Caco-2 (cell line): ENCODE data around the gene MS4A15. TPM values are rescaled to one million over a fixed set of nuclear protein-coding genes. Genes with fewer than 3 reads are reported as not detected.

ENCODE experiments used
- BruUV-seq: library from RNA; stranded (reverse); fragments of 400-500 nt; replicated peaks from 2 replicates; lab custom pipeline; 2021; lab: Mats Ljungman, UMichigan
- CTCF ChIA-PET: fragments of 300-600 bp; sonication (Branson Sonifier 250); formaldehyde crosslinking; loops from one replicate; lab custom pipeline; 2022; ENCODE audit warnings: antibody characterized with exemption; lab: Charles Lee
- POLR2A ChIA-PET: fragments of 300-600 bp; sonication (Branson Sonifier 250); formaldehyde crosslinking; loops from one replicate; lab custom pipeline; 2022; ENCODE audit warnings: antibody characterized with exemption; lab: Charles Lee
- DNase-seq, 2 experiments: peaks; one replicate each; pipeline versions ENCODE4 v3.0.0 to v3.0.0-alpha.2; 2020 to 2022
- H3K27me3 ChIP-seq: replicated peaks from 2 replicates; pipeline ENCODE4 v1.6.0; 2011; ENCODE audit warnings: low read length; ENCODE audit not compliant: control insufficient read depth, insufficient read depth
- H3K36me3 ChIP-seq: 2 replicates; pipeline ENCODE4 v1.5.1; 2011; ENCODE audit warnings: low read length; ENCODE audit not compliant: control insufficient read depth, insufficient read depth
- H3K4me1 ChIP-seq: fragments of 250-450 bp; sonication (Bioruptor Pico); 2 replicates; pipeline ENCODE4 v1.5.1; 2020; ENCODE audit warnings: mild to moderate bottlenecking
- H3K4me3 ChIP-seq: 2 replicates; pipeline ENCODE4 v1.5.1; 2011; ENCODE audit warnings: low read depth, mild to moderate bottlenecking, control low read depth, low read length
- H3K9me3 ChIP-seq: fragments of 250-450 bp; sonication (Bioruptor Pico); 2 replicates; pipeline ENCODE4 v1.5.1; 2020; ENCODE audit warnings: mild to moderate bottlenecking, moderate library complexity
- H3K27ac Mint-ChIP-seq: one replicate; pipeline ENCODE4 v1.8.0; 2022; ENCODE audit warnings: mixed read lengths; ENCODE audit not compliant: unreplicated experiment
- H3K27me3 Mint-ChIP-seq: one replicate; pipeline ENCODE4 v1.8.0; 2022; ENCODE audit warnings: mixed read lengths; ENCODE audit not compliant: insufficient read depth, unreplicated experiment
- H3K36me3 Mint-ChIP-seq: one replicate; pipeline ENCODE4 v1.8.0; 2022; ENCODE audit warnings: mild to moderate bottlenecking, mixed read lengths; ENCODE audit not compliant: insufficient read depth, unreplicated experiment
- H3K4me1 Mint-ChIP-seq: one replicate; pipeline ENCODE4 v1.8.0; 2022; ENCODE audit warnings: low read depth, mixed read lengths; ENCODE audit not compliant: unreplicated experiment
- H3K4me3 Mint-ChIP-seq: one replicate; pipeline ENCODE4 v1.8.0; 2022; ENCODE audit warnings: mild to moderate bottlenecking, moderate library complexity, mixed read lengths; ENCODE audit not compliant: unreplicated experiment
- H3K9me3 Mint-ChIP-seq: one replicate; pipeline ENCODE4 v1.8.0; 2022; ENCODE audit warnings: mixed read lengths; ENCODE audit not compliant: unreplicated experiment
- intact Hi-C: fragments of 100-400 bp; cut with micrococcal nuclease; formaldehyde crosslinking; loops from one replicate; pipeline ENCODE4 v1.10.0; 2022; ENCODE audit not compliant: unreplicated experiment
- total RNA-seq: library from RNA; stranded (reverse); gene quantifications from 2 replicates; pipeline ENCODE4 v1.2.3, GENCODE V29; 2022
- TF ChIP-seq, protein P1 (sequence below), 2 experiments: fragments of 200-600 bp in 1 of 2; IDR thresholded peaks; 1 replicate in 1 of 2; 2 replicates in 1 of 2; pipeline versions ENCODE4 v1.5.1 to v1.8.0; 2011 to 2022; ENCODE audit warnings: antibody characterized with exemption in 1 of 2, control low read depth in 1 of 2, inconsistent platforms in 1 of 2, low read depth in 1 of 2, low read length in 1 of 2, mild to moderate bottlenecking in 1 of 2, moderate library complexity in 1 of 2; ENCODE audit not compliant: insufficient read depth in 1 of 2, severe bottlenecking in 1 of 2, unreplicated experiment in 1 of 2

Gene MS4A15
- total RNA-seq, 1 experiment from 2014 or later = not detected

DNA sequence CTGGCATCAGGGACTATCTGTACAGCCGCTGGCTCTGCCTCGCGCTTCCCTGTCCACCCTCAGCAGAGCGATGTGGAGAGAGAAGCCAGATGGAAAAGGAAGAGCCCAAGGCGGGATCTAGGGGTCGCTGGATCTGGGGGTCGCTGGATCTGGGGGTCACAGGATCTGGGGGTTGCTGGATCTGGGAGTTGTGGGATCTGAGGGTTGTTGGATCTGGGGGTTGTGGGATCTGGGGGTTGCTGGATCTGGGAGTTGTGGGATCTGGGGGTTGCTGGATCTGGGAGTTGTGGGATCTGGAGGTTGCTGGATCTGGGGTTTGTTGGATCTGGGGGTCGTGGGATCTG is 26.4 kb downstream of the MS4A15 start:
- no peaks in the 10 kb centered on the region for H3K9me3 Mint-ChIP-seq
- Histone ChIP-seq H3K27me3 (no peaks in the 10 kb centered on the region), H3K4me3 (no peak overlapping the region), H3K4me1 (peaks cover 8% of the 10 kb centered on the region; the same call in 1 of the 2 replicates), H3K36me3 (no peaks in the 10 kb centered on the region), H3K9me3 (no peaks in the 10 kb centered on the region)
- ChIA-PET POLR2A (no interaction called here), CTCF (no interaction called here)
- no peak overlapping the region for H3K27ac Mint-ChIP-seq
- intact Hi-C loops = no loop called here
- TF ChIP-seq, protein P1, sequence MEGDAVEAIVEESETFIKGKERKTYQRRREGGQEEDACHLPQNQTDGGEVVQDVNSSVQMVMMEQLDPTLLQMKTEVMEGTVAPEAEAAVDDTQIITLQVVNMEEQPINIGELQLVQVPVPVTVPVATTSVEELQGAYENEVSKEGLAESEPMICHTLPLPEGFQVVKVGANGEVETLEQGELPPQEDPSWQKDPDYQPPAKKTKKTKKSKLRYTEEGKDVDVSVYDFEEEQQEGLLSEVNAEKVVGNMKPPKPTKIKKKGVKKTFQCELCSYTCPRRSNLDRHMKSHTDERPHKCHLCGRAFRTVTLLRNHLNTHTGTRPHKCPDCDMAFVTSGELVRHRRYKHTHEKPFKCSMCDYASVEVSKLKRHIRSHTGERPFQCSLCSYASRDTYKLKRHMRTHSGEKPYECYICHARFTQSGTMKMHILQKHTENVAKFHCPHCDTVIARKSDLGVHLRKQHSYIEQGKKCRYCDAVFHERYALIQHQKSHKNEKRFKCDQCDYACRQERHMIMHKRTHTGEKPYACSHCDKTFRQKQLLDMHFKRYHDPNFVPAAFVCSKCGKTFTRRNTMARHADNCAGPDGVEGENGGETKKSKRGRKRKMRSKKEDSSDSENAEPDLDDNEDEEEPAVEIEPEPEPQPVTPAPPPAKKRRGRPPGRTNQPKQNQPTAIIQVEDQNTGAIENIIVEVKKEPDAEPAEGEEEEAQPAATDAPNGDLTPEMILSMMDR (IDR thresholded peaks at IDR 0.05; ENCODE audit: insufficient read depth in 1 of 2, low read depth in 1 of 2, low read length in 1 of 2, severe bottlenecking in 1 of 2, unreplicated experiment in 1 of 2) = no peak
- H3K4me3 Mint-ChIP-seq = no peak overlapping the region
- H3K4me1 Mint-ChIP-seq = no peaks in the 10 kb centered on the region
- DNase-seq = no peak
- no peaks in the 10 kb centered on the region for H3K36me3 Mint-ChIP-seq
- H3K27me3 Mint-ChIP-seq = no peaks in the 10 kb centered on the region
- no TSS peak for BruUV-seq

- no peaks in the 10 kb centered on the region for H3K27me3 Mint-ChIP-seq
- no TSS peak for BruUV-seq
- CTCF ChIA-PET = no interaction called here
- no peak for DNase-seq
- Histone ChIP-seq H3K27me3 (no peaks in the 10 kb centered on the region), H3K36me3 (no peaks in the 10 kb centered on the region), H3K9me3 (no peaks in the 10 kb centered on the region), H3K4me3 (no peak overlapping the region), H3K4me1 (peaks cover 8% of the 10 kb centered on the region; the same call in 1 of the 2 replicates)
- H3K36me3 Mint-ChIP-seq = no peaks in the 10 kb centered on the region
- POLR2A ChIA-PET = no interaction called here
- intact Hi-C loops = no loop called here
- H3K4me1 Mint-ChIP-seq = no peaks in the 10 kb centered on the region
- H3K27ac Mint-ChIP-seq = no peak overlapping the region
- H3K9me3 Mint-ChIP-seq = no peaks in the 10 kb centered on the region
- TF ChIP-seq, protein P1 (IDR thresholded peaks at IDR 0.05; ENCODE audit: insufficient read depth in 1 of 2, low read depth in 1 of 2, low read length in 1 of 2, severe bottlenecking in 1 of 2, unreplicated experiment in 1 of 2) = no peak
- H3K4me3 Mint-ChIP-seq = no peak overlapping the region
These were observed 27.2 kb downstream of the MS4A15 start for GRCh38 chr11:60783911-60784310.

GRCh38 chr11:60785136-60785535 is 28.5 kb downstream of the MS4A15 start, which contains the start of gene MS4A10:
Gene MS4A10 (plus strand): TSS chr11:60785333. CDS start chr11:60790336, 5,003 bp downstream.
- Histone ChIP-seq H3K36me3 (no peaks in the 10 kb centered on the region), H3K9me3 (no peaks in the 10 kb centered on the region), H3K4me3 (no peak within 1 kb of the TSS), H3K27me3 (no peaks in the 10 kb centered on the region), H3K4me1 (peaks cover 8% of the 10 kb centered on the region; the same call in 1 of the 2 replicates)
- TF ChIP-seq, protein P1 (IDR thresholded peaks at IDR 0.05; ENCODE audit: insufficient read depth in 1 of 2, low read depth in 1 of 2, low read length in 1 of 2, severe bottlenecking in 1 of 2, unreplicated experiment in 1 of 2) = no peak
- no peaks in the 10 kb centered on the region for H3K9me3 Mint-ChIP-seq
- BruUV-seq = no TSS peak
- no peak within 1 kb of the TSS for H3K27ac Mint-ChIP-seq
- ChIA-PET POLR2A (no interaction called here), CTCF (interaction anchor here (0.7 to 1.1 kb wide), 2 partner anchors 9 to 22 kb away, joined by 3 read pairs; no protein-coding TSS in a partner anchor)
- H3K27me3 Mint-ChIP-seq = no peaks in the 10 kb centered on the region
- DNase-seq = peak; percentile 14 to 53
- no peaks in the 10 kb centered on the region for H3K36me3 Mint-ChIP-seq
- H3K4me3 Mint-ChIP-seq = no peak within 1 kb of the TSS
- intact Hi-C loops = no loop called here
- H3K4me1 Mint-ChIP-seq = no peaks in the 10 kb centered on the region
